ENCODE data around the gene ARHGEF25.

The ARHGEF25 gene

DNA sequence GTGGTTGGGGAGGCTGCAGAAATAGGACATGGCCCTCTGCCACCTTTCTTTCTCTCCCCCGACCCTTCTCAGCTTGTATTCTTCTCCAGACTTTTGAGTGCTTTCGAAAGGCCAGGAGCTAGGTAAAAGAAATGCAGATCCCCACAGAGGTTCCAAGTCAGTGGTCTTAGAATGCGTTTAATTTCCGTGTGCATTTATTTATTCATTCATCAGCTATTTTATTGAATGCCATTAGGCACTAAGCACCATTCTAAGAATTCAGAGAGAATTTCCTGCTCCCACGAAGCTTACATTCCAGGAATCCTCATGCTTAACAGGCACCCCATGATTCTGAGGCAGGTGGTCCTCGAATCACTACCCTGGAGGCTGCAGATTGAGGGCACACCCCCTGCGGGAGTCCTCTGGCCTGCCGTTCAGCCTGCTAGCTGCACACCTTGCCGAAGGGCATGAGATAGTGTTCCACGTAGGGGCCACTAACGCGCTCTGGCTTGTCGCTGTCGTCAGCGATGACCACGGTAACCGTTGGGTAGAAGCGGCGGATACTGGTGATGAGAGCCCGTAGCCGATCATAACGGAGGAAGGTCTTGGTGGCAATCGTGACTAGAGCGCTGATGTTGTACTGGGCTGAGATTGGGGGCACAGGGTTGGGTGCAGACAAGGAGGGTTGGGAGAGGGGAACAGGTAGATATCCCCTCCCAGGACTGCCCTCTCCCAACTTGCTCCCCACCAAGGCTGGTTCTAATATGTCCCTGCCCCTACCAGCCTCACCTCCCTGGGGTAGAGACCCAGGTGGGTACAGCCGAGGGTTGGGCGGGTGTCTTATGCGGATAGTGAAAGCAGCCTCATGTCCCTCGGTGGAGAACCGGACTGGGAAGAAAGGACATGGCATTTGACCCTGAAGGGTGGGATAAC lies 17.3 kb downstream of the ARHGEF25 start:
- Histone ChIP-seq H3K4me3 (ENCODE audit: severe bottlenecking) (no peak overlapping the region), H3K27ac (ENCODE audit: poor library complexity, severe bottlenecking) (no peak overlapping the region), H3K9me3 (ENCODE audit: severe bottlenecking) (no peaks in the 10 kb centered on the region), H3K36me3 (ENCODE audit: low read depth) (no peaks in the 10 kb centered on the region), H3K27me3 (ENCODE audit: insufficient read depth, poor library complexity, severe bottlenecking) (peaks cover 3% of the 10 kb centered on the region), H3K4me1 (ENCODE audit: insufficient read depth, poor library complexity, severe bottlenecking) (no peaks in the 10 kb centered on the region)
- DNase-seq (ENCODE audit: low spot score) = peak; percentile 49
- ATAC-seq (ENCODE audit: low read depth) = no peak
- TF ChIP-seq, protein P1, sequence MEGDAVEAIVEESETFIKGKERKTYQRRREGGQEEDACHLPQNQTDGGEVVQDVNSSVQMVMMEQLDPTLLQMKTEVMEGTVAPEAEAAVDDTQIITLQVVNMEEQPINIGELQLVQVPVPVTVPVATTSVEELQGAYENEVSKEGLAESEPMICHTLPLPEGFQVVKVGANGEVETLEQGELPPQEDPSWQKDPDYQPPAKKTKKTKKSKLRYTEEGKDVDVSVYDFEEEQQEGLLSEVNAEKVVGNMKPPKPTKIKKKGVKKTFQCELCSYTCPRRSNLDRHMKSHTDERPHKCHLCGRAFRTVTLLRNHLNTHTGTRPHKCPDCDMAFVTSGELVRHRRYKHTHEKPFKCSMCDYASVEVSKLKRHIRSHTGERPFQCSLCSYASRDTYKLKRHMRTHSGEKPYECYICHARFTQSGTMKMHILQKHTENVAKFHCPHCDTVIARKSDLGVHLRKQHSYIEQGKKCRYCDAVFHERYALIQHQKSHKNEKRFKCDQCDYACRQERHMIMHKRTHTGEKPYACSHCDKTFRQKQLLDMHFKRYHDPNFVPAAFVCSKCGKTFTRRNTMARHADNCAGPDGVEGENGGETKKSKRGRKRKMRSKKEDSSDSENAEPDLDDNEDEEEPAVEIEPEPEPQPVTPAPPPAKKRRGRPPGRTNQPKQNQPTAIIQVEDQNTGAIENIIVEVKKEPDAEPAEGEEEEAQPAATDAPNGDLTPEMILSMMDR (IDR thresholded peaks at IDR 0.05; ENCODE audit: poor library complexity, severe bottlenecking) = no peak

- peaks cover 3% of the 10 kb centered on the region for H3K27me3 ChIP-seq (ENCODE audit: insufficient read depth, poor library complexity, severe bottlenecking)
- no peak overlapping the region for H3K27ac ChIP-seq (ENCODE audit: poor library complexity, severe bottlenecking)
- H3K9me3 ChIP-seq (ENCODE audit: severe bottlenecking) = no peaks in the 10 kb centered on the region
- DNase-seq (ENCODE audit: low spot score) = no peak
- no peak for ATAC-seq (ENCODE audit: low read depth)
- TF ChIP-seq, protein P1 (IDR thresholded peaks at IDR 0.05; ENCODE audit: poor library complexity, severe bottlenecking) = no peak
- H3K4me3 ChIP-seq (ENCODE audit: severe bottlenecking) = no peak overlapping the region
- no peaks in the 10 kb centered on the region for H3K36me3 ChIP-seq (ENCODE audit: low read depth)
- H3K4me1 ChIP-seq (ENCODE audit: insufficient read depth, poor library complexity, severe bottlenecking) = no peaks in the 10 kb centered on the region
Measured at GRCh38 chr12:57629897-57630471, 18.7 kb downstream of the ARHGEF25 start.

DNA sequence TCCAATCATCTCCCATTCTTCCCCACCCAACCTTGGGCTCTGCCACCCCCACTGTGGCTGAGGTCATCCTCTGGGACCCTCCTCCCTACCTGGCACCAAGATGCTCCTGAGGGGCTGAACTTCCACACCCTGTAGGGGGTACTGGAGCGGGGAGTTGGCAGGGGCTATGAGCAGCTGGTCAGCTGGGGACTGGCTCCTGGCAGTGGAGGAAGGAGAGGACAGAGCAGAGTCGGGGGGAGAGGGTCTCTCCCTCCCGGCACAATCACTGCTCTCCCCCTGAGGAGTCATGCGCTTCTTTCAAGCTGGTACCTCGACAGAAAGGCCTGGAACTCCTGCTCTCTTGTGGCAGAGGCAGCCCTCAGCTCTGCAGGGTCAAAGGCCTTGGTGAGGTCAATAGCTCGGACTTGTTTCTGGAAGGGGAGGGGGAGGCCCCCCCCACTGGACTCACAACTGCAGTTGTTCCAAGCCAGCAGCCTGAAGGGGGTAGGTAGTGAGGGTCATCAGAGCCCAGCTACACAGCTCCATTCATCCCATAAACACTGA lies 19.7 kb downstream of the ARHGEF25 start:
- TF ChIP-seq, protein P1 (IDR thresholded peaks at IDR 0.05; ENCODE audit: poor library complexity, severe bottlenecking) = no peak
- H3K36me3 ChIP-seq (ENCODE audit: low read depth) = no peaks in the 10 kb centered on the region
- H3K27ac ChIP-seq (ENCODE audit: poor library complexity, severe bottlenecking) = no peak overlapping the region
- peaks cover 3% of the 10 kb centered on the region for H3K27me3 ChIP-seq (ENCODE audit: insufficient read depth, poor library complexity, severe bottlenecking)
- no peak for DNase-seq (ENCODE audit: low spot score)
- H3K4me3 ChIP-seq (ENCODE audit: severe bottlenecking) = no peak overlapping the region
- H3K9me3 ChIP-seq (ENCODE audit: severe bottlenecking) = no peaks in the 10 kb centered on the region
- ATAC-seq (ENCODE audit: low read depth) = no peak
- no peaks in the 10 kb centered on the region for H3K4me1 ChIP-seq (ENCODE audit: insufficient read depth, poor library complexity, severe bottlenecking)

DNA sequence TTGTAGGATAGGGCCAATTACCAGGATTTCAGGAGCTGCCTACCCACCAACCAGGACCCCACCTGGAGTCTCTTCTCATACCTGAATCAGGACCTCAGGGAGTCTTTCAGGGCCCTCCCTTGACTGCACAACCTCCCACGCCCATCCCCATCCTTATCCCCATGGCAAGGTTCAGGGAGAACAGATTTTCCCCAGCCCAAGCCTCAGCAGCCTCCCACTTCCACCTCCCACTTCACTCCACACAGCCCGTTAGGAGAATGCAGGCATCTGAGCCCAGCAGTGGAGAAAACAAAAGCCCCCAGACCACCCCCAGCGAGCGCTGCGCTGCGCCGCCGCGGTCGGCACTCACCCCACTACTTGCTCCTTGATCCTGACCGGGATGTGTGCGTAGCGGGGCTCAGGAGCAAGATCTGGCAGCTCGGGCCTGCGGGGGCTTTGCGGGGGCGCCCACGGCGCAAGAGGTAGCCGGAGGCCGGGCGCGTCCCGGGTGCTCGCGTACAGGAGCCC lies 20.4 kb downstream of the ARHGEF25 start:
- TF ChIP-seq, protein P1 (IDR thresholded peaks at IDR 0.05; ENCODE audit: poor library complexity, severe bottlenecking) = no peak
- DNase-seq (ENCODE audit: low spot score) (no peak), ATAC-seq (ENCODE audit: low read depth) (no peak)
- H3K4me3 ChIP-seq (ENCODE audit: severe bottlenecking) = peak overlapping the region; percentile 48
- H3K27me3 ChIP-seq (ENCODE audit: insufficient read depth, poor library complexity, severe bottlenecking) = peaks cover 3% of the 10 kb centered on the region
- H3K36me3 ChIP-seq (ENCODE audit: low read depth) = no peaks in the 10 kb centered on the region
- H3K4me1 ChIP-seq (ENCODE audit: insufficient read depth, poor library complexity, severe bottlenecking) = no peaks in the 10 kb centered on the region
- H3K9me3 ChIP-seq (ENCODE audit: severe bottlenecking) = no peaks in the 10 kb centered on the region
- no peak overlapping the region for H3K27ac ChIP-seq (ENCODE audit: poor library complexity, severe bottlenecking)
